Medulla oblongata (tissue), 1 donor: ENCODE measurements around the gene SNED1.
A peak's percentile ranks its signal among the peaks of the same experiment; 100 is the strongest.

Experiments
- DNase-seq: peaks from one replicate; pipeline ENCODE4 v3.0.0-alpha.2; 2015; ENCODE audit errors: extremely low spot score

SNED1 gene

DNA sequence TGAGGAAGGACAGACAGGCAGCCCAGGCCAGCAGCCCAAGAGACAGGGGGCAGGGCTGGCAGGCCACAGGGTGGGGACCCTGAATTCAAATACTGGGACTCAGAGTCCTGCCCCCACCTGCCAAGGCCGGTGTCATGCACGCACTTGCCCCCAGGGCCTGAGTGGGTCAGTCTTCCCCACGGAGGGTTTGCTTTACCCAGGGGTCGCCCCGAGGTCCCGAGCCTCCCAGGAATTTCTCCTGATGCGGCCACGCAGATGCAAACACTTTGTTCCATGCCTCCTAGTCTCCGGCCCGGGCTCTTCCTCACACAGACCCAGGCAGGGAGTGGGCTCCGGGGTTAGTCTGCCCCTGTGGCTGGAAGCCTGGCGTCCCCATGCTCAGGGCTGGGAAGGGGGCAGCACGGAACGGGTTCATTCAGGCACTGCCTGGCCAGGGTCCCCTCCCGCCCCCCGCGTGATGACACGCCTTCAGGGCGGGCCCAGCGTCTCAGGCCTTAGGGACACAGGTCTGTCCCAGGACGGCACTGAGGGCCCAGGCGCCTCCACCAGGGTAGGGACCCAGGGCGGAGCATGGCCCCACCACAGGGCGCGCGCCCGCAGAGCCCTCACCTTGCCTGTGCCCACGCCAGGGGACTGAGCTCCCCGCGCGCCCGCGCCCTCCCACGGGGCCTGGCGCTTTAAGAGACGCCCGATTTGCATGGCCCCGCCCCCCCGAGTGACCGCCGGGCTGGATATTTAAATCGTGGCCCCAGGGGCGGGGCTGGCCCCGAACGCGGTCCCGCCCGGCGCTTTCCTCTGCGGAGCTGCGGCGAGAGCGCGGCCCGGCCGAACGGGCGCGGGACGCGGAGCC, at the start of gene SNED1:
TSS of gene SNED1 (plus strand) at position 763 of the 850 bp plus-strand sequence. CDS start 220 bp downstream, outside the sequence.
- DNase-seq, result peak; percentile 68

DNA sequence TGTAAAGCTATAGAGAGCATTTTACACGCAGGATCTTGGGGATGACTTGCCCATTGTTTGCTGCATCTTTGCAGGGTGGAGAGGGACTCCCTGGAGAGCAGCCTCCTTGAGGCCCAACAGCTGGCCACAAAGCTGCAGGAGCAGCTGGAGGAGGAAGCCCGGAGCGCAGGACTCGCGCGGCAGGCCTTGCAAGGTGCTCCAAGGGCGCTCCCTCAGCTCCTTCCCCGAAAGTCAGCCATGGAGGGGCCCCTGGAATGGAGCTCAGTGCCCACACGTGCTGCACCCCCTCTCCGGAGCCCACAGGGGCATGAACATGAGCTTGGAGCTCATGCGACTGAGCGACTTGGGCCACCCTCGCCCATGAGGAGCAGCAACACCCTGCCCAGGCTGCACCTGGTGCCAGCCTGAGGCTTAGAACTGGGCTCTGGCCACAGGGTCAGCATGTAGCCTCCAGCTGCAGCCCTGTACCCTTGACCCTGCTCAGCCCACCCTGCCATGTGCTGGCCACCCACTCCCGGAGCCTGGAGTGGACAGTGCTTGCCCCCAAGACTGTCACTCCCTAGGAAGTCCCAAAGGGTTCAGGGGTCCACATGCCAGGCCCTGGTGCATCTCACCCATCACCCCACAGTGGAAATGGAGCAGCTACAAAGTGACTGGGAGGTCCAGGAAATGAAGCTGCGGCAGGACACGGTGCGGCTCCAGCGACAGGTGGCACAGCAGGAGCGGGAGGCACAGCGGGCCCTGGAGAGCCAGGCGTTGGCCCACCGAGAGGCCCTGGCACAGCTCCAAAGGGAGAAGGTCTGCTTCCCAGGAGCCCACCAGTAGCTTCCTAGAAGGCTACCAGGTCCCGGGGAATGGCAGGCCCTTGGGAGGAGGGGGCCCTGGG, 49.3 kb upstream of the SNED1 start:
- no peak for DNase-seq

DNA sequence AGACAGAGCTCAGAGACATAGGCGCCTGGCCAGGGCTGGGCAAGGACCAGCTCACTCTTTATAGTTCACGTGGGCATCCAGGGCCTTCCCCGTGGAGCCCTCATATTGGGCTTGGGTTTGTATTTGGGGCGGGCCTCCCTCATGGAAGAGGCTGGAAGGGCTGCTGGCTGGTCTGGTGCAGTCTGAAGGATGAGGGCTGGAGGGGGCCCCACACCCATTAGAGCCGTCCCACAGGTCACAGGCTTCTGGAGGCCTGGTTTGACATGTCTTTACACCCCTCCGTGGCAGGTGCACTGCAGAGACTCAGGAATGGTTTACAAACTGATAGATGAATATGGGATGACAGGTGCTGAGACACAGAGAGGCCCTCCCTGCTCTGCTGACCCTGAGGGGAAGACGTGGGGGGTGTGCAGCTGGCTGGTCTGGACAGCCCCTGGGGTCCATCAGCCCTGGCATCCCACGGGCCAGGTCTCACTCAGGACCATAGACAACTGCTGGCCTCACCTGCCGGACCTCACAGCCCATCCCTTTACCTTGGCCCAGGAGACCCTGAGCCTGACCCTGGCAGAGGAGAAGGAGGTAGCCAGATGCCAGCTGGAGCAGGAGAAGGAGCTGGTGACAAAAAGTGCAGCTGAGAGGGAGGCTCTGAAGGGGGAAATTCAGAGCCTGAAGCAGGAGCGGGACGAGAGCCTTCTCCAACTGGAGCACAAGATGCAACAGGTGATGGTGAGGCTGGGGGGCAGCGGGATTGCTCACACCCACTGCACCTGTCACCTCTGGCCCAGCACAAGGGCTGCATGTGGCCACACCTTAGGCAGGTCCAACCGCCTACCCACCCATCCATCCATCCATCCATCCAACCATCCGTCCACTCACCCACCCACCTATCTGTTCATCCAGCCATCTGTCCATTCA, 48.4 kb upstream of the SNED1 start:
- DNase-seq, result no peak

DNA sequence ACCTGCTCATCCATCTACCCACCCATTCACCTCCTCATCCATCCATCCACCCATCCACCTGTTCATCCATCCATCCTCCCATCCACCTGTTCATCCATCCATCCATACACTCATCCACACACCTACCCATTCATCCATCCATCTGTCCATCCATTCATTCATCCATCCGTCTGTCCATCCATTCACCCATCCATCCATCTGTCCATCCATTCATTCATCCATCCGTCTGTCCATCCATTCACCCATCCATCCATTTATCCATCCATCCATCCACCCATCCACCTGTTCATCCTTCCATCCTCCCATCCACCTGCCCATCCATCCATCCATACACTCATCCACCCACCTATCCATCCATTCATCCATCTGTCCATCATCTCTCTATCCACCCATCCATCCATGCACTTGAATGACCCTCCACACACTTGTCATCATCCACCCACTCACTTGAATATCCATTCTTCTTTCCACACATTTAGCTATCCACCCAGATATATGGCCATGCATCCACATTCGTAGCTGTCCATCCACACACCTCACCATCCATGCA, 47.3 kb upstream of the SNED1 start:
- no peak for DNase-seq

DNA sequence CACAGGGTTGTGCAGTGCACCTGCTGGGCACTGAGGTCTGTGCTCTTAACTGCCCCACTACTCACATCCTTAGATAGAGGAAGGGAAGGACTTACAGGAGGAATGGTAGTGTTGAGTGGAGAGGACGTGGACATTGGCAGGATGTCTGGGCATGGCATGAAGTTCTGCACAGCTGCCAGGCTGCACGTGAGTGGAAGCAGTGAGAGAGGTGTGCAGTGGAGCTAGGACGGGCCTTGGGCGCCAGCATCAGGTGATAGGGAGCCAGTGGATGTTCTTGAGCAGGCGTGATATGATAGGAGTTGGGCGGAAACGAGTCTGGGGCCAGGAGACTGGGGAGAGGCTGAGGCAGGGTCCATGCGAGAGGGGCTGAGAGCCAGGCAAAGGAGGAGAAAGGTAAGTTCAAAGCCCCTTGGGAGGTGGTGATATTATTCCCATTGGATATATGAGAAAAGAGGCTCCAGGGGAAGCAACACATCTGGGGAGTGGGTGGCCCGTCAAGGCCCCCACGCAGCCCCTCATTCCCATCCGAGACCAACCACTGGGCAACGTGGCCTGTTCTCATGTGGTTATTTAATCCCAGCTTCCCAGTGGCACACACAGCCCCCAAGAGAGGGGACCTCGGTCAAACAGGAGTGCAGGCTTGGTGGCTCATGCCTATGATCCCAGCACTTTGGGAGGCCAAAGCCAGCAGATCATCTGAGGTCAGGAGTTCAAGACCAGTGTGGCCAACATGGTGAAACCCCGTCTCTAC, 45.7 kb upstream of the SNED1 start:
- DNase-seq, result no peak

DNA sequence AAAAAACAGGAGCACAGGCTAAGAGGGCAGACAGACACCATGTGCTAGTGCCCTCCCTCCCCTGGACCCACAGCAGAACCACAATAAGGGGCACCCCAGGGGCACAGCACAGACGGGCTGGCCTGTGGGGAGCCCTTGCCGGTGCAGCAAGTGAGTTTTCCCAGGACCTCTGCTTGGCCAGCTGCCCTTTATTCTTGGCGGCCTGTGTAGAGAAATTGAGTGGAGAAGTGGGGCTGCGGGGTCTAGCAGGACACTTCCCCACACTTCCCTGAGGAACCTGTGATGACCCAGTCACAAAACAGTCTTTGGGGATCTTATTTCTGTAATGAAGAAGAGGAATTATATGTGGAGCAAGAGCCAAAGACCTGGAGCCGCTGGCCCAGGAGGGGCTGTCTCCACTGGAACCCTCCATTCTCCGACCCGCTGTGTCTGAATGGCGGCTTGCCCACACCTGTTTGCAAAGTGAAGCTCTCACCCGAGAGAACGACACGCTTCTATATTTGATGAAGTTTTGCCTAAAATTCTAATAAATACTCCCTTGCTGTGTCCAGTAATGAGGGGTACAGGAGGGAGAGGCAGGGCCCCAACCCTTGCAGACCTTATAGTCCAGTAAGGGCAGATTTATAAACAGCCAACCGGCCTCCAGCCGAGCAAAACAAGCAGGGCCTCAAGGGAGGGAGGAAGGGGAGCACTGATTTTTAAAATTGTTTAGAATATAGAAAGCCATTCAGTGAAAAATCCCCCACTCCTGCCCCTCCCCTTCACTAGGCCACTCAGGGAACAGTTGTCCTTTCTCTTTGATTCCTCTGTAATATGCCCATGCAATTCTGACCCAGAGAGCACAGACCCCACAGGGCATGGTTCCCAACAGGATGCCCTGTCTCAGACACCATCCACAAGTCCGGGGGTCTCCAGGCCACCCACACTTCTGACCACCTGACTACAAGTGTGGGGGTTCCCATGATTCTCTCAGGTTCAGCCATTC, 44.7 kb upstream of the SNED1 start:
- DNase-seq, result peak; percentile 18

DNA sequence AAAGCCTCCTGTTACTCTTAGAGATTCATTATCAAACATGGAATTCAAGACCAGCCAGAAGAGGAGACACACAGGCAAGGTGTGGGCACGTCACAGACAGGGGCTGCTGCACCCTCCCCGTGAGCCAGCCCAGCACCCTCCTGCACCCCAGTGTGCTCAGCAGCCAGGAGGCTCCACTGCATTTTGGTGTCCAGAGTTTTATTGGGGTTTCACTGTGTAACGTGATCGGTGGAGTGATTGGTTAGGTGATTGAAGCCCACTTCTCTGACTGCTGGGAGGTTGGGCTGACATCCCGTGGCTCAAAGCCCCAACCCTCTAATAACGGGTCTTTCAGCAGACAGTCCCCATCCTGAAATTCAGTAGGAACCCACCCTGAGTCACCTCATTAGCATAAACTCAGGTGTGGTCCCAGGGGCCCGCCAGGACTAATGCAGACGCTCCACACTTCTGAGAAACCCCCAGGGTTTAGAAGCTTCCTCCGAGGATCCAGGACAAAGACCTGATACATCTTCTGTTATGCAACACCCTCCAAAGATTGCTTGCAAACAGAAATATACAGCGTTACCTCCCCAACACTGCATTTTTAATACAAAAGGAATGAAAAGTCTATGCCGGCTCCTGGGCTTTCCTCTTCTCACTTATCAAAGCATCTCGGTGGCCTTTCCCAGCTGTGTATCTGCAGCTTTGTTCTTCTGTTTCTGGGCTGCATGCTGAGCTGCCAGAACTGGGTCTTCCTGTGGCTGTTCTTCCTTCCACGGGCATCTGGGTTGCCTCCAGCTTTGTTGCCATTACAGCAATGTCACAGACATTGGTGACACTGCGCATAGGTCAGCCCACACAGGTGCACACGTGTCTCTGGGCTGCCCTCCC, 43.7 kb upstream of the SNED1 start:
- no peak for DNase-seq

DNA sequence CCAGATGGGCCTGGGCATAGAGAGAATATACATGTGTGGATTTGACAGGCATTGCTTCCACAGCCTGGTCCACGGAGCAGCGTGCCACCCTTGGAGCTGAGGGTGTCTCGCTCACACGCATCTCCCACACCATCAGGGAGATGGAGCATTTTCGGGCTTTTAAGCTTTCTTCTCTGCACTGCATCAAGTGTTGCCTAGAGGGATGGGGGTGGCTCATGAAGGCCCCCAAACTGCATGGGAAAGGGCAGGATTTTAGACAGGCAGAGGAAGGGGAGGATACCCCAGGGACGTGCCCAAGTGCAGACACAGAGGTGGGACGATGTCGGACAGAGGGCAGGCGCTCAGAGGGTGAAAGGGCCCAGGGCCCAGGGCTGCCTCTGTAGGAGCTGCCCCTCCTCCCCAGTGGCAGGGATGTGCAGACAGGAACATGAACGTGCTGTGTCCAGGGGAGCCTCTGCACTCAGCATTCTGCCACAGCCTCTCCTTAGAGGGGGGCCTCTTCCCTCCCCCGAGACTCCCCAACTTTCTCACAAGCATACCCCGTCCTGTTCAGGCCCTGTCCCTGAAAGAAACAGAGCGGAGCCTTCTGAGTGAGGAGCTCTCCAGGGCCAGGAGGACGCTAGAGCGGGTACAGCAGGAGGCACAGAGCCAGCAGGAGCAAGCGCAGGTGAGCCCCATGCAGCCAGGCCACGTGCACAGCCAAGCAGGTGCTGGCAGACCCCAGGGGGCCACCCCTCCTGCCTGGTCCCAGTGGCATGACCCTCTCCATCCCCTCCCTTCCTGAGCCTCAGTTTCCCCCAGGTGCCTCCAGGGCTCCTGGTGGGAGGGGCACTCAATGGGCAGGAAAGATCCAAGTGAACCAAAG, 42.9 kb upstream of the SNED1 start:
- no peak for DNase-seq

DNA sequence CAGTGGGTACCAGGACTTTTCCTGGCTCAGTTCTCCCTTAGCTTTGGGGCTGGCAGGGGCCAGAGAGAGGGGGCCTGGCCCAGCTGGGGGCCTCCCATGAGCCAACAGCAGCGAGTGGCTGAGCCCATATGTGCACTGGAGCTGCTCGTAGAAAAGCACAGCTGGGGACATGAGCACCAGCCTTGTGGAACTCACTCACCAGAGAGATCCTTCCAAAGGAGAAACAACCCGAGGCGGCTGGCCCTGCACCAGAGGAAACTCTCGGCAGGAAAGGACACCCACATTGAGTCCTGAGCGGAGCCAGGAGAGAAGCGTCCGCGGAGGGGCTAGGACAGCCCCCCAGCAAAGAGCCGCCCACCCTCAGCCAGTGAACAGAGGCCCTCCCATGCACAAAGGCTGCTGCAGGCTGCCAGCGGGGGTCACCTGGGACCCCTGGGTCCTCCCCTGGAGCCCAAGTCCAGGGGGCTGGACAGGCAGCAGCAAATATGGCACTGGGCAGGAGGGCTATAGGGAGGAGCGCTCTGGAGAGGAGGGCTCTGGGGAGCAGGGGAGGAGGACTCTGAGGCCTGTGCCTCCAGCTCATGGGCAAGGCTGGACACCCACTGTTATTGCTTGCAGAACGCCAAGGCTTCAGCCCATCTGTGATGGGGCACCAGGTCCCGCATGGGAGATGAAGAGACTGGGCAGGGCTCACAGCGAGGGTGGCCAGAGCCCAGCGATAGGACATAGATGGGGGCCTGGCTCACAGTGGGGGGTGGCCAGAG, 42.1 kb upstream of the SNED1 start:
- DNase-seq, result no peak

DNA sequence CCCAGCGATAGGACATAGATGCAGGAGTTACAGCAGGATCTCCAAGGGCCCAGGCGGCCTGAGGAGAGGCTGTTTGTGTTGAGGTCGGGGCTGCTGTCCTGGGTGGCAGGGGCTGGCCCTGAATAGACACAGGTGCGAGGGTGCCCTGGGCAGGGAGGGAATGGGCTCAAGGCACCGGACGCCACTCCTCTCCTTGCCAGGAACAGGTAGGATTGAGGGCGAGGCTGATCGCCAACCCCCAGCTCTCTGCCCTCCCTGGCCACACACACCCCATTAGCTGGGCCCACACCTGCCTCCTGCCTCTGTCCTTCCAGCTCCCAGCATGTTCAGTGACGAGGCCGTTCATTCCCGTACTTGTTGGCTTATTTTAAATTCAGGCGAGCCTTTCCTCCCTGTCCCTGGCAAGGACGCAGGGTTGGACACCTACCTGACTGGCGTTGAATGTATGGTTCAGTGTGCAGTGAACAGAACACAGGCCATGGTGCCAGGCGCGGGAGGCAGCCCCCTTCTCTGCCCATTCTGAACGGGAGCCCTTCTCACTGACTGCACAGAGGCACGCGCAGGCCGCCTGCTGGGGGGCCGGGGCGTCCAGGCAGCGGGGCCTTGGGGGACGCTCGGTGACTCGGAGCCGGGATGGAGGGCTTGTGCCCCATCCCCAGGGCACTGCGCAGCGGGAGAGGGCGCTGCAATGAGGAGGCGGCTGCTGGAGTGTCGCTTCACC, 41.3 kb upstream of the SNED1 start:
- DNase-seq, result no peak

DNA sequence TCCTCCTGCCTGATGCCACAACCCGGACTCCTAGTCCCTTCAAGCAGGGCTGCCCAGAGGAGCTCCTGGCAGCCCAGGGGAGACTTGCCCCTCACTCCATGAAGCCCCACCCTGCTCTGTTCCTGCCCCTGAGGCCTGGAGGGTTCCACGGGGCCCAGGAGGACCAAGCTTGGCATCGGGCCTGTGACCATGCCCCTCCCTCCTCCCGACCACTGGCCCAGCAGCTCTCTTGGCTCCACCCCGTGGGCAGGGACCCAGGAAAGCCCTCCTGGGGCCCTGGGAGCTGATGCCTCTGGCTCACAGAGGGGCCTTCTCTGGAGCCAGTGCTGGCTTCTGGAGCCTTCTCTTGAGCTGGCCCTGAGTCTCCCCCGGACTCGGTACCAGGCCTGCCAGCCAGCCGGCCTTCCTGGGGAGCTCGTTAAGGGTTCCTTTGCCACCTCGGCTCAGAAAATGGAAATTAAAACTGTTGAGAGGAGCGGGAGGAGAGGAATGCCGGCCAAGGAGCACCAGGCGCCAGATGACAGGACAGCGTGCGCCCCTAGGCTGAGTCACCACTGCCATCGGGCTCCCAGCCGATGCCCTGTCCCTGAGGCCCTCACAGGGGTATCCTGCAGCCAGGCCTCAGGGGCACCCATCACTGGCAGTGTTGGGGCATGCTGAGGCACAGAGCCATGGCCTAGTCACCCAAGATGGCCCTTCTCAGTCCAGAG, 40.6 kb upstream of the SNED1 start:
- peak; percentile 56 for DNase-seq

DNA sequence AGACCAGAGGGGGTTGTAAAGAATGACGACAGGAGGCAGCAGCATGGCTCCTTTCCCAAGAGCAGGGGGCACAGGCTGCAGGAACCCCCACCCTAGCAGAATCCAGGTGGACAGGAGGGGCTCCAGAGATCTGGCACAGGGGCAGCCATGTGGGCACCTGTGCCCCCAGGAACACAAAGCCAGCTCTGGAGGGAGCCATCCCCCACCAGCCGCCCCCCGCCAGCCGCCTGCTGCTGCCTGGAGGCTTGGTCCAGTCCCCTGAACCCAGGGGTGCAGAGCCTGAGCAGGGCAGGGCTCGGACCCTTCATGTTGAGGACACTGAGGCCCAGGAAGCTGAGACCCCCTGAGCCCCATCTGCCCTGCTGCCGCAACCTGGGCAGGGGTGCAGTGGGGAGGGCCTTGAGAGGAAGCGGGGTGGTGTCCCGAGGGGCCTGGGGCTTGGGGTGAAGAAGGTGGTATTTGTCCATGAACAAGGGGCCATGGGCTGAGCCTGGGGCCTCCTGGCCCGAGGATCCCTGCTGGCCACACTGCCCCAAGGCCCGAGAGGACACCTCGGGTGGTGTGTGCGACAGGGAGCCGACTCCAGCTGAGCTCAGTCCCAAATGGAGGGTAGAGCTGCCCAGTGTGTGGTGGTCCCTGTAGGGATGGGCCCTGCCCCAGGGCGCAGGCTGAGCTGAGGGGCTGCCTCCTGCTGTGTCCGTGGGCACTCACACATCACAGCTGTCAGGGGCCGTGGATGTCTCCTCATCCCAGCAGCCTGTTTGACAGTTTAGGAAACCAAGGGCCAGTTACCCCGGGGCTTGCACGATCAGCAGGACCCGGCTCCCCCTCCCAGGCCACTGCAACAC, 39.8 kb upstream of the SNED1 start:
- no peak for DNase-seq

DNA sequence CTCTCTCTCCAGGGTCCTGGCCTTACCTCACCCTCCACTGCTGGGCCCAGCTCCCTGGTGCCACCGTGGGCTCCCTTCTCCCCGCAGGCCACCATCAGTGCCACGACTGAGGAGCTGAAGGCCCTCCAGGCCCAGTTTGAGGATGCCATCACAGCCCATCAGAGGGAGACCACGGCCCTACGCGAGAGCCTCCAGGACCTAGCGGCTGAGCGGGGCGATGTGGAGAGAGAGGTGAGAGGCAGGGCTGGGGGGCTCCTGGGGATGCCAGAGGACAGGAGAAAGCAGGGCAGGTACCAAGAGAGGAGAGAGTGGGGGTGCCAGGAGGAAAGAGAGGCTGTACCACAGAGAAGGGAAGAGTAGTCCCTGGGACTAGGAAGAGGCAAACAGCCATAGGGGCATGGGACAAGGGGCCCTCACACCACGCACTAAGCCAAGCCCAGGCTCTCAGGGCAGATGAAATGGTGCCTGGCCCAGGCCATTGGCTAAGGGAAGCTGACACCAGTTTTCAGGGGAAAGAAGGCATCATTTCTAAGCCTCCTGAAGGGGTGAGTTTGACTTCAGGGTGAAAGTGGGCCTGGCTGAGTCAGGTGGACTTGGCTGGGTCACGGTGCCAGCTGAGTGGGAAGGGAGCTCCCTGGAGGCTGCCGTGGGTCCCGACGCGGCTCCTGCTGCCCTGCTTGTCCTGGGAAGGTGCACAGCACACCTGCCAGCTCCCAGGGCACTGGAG, 39.0 kb upstream of the SNED1 start:
- no peak for DNase-seq

DNA sequence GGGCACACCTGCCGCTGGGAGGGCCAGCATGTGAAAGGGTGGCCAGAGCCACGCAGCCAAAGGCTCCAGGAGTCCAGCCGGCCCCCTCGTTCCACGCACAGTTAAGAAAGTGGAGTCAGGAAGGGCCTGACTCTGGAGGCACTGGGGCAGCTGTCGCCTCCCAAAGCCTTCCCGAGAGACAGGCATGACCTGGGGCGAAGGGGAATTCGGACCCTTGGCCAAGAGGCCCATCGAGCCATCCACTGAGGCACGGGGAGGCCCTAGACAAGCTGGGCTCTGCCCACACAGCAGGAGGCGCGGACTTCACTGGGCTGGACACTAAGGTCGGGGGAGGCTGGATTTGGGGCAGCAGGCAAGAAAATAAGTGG, 38.5 kb upstream of the SNED1 start:
- DNase-seq, result no peak
